GM23338 (cell line): ENCODE measurements around the gene PSMB11.

Experiments
- CTCF ChIP-seq, 2 experiments: fragments of 200-600 bp in 1 of 2; sonication (generic) in 1 of 2; conservative IDR thresholded peaks; 2 replicates each; pipeline versions ENCODE4 v1.5.1 to v1.6.1; 2016 to 2017; ENCODE audit warnings: antibody characterized with exemption in 2 of 2, low read depth in 2 of 2, mild to moderate bottlenecking in 2 of 2, moderate library complexity in 1 of 2
- ETS1 ChIP-seq: IDR thresholded peaks from 2 replicates; pipeline ENCODE4 v1.6.1; 2016; ENCODE audit warnings: antibody characterized with exemption
- POLR2AphosphoS5 ChIP-seq: IDR thresholded peaks from 2 replicates; pipeline ENCODE4 v1.6.1; 2016; ENCODE audit warnings: antibody characterized with exemption, low read depth

- TF ChIP-seq POLR2AphosphoS5 (no peak), ETS1 (no peak), CTCF (conservative IDR thresholded peaks at IDR 0.05; ENCODE audit: low read depth in 2 of 2) (no peak)
Observed at GRCh38 chr14:23055621-23056144, 13.7 kb downstream of the PSMB11 start.
